ENCODE data around the gene SPRY4. TPM values are rescaled to one million over a fixed set of nuclear protein-coding genes. Genes with fewer than 3 reads are reported as not detected.
"Not testable (repeated sequence)": the region's sequence is repeated elsewhere in the genome, so short reads cannot be mapped to it uniquely, and the experiment has no call there.

The SPRY4 gene
- total RNA-seq, 1 donor from 2014 or later = 23.4 TPM

DNA sequence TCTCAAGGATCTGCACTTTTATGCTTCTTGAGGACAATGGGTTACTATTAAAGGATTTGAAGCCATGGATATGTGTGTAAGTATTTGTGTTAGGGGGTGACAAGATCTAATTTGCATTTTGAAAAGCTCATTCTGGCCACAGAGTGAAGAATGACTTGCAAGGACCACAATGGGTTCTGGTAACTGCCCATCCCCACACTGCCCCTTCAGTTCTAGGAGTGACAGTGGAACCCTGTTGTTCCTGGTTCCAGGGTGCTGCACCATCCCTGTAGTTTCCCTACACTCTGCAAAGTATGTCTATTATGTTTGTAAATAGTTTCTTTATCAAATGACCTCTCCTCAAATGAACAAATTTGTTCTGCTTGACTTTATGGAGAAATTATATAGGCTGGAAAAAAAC lies 9.7 kb upstream of the SPRY4 start:
- H3K9me3 ChIP-seq (ENCODE audit: insufficient read depth, low read depth, low read length) = no peaks in the 10 kb centered on the region
- Mint-ChIP-seq H3K9me3 (ENCODE audit: unreplicated experiment) (no peaks in the 10 kb centered on the region), H3K4me3 (ENCODE audit: unreplicated experiment) (no peak overlapping the region), H3K27me3 (ENCODE audit: low read depth, unreplicated experiment) (no peaks in the 10 kb centered on the region), H3K4me1 (ENCODE audit: low read depth, unreplicated experiment) (no peaks in the 10 kb centered on the region), H3K27ac (ENCODE audit: unreplicated experiment) (no peak overlapping the region), H3K36me3 (ENCODE audit: low read depth, unreplicated experiment) (no peaks in the 10 kb centered on the region)
- H3K36me3 ChIP-seq (ENCODE audit: insufficient read depth, low read length) = no peaks in the 10 kb centered on the region
- H2AFZ ChIP-seq (ENCODE audit: low read depth, low read length) = no peak overlapping the region
- H4K20me1 ChIP-seq (ENCODE audit: insufficient read depth, low read length) = no peaks in the 10 kb centered on the region
- no peak overlapping the region for H3K9ac ChIP-seq (ENCODE audit: low read length)
- H3K79me2 ChIP-seq (ENCODE audit: insufficient read depth, low read length) = peaks cover 4% of the 10 kb centered on the region
- TF ChIP-seq, protein P1, sequence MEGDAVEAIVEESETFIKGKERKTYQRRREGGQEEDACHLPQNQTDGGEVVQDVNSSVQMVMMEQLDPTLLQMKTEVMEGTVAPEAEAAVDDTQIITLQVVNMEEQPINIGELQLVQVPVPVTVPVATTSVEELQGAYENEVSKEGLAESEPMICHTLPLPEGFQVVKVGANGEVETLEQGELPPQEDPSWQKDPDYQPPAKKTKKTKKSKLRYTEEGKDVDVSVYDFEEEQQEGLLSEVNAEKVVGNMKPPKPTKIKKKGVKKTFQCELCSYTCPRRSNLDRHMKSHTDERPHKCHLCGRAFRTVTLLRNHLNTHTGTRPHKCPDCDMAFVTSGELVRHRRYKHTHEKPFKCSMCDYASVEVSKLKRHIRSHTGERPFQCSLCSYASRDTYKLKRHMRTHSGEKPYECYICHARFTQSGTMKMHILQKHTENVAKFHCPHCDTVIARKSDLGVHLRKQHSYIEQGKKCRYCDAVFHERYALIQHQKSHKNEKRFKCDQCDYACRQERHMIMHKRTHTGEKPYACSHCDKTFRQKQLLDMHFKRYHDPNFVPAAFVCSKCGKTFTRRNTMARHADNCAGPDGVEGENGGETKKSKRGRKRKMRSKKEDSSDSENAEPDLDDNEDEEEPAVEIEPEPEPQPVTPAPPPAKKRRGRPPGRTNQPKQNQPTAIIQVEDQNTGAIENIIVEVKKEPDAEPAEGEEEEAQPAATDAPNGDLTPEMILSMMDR (IDR thresholded peaks at IDR 0.05; ENCODE audit: insufficient read depth, low read depth, low read length) = no peak
- TF ChIP-seq EZH2 (IDR thresholded peaks at IDR 0.05; ENCODE audit: insufficient read depth, low read length) = no peak
- H3K4me3 ChIP-seq (ENCODE audit: insufficient read depth, low read depth, low read length) = no peak overlapping the region
- DNase-seq (ENCODE audit: low read depth) (no peak), FAIRE-seq (no peak)
- no peak overlapping the region for H3K4me2 ChIP-seq (ENCODE audit: low read length)
- no peaks in the 10 kb centered on the region for H3K27me3 ChIP-seq (ENCODE audit: insufficient read depth, low read length)
- H3K27ac ChIP-seq (ENCODE audit: low read depth, low read length) = no peak overlapping the region
- H3K4me1 ChIP-seq (ENCODE audit: insufficient read depth, low read length) = no peaks in the 10 kb centered on the region

DNA sequence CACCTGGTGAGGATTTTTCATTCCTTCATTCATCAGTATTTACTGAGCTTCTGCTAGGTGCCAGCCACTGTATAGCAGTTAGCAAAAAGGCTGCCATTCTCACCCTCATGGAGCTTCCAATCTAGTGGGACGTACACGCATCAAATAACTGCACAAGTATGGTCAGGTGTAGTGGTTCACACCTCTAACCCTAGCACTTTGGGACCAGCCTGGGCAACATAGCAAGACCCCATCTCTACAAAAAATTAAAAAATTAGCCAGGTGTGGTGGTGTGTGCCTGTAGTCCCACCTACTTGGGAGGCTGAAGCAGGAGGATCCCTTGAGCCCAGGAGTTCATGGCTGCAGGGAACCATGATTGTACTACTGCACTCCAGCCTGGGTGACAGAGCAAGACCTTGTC lies 8.9 kb upstream of the SPRY4 start:
- not testable (repeated sequence) for FAIRE-seq; H3K4me3 ChIP-seq (ENCODE audit: insufficient read depth, low read depth, low read length); H3K4me3 Mint-ChIP-seq (ENCODE audit: unreplicated experiment); H3K27me3 ChIP-seq (ENCODE audit: insufficient read depth, low read length); DNase-seq (ENCODE audit: low read depth); H2AFZ ChIP-seq (ENCODE audit: low read depth, low read length); H3K36me3 Mint-ChIP-seq (ENCODE audit: low read depth, unreplicated experiment); H3K9me3 ChIP-seq (ENCODE audit: insufficient read depth, low read depth, low read length); H3K9ac ChIP-seq (ENCODE audit: low read length); H3K36me3 ChIP-seq (ENCODE audit: insufficient read depth, low read length); H3K9me3 Mint-ChIP-seq (ENCODE audit: unreplicated experiment); H3K4me2 ChIP-seq (ENCODE audit: low read length); H3K4me1 ChIP-seq (ENCODE audit: insufficient read depth, low read length); H3K27me3 Mint-ChIP-seq (ENCODE audit: low read depth, unreplicated experiment); H3K4me1 Mint-ChIP-seq (ENCODE audit: low read depth, unreplicated experiment); H4K20me1 ChIP-seq (ENCODE audit: insufficient read depth, low read length); H3K27ac ChIP-seq (ENCODE audit: low read depth, low read length); H3K27ac Mint-ChIP-seq (ENCODE audit: unreplicated experiment)
- peaks cover 12% of the 10 kb centered on the region for H3K79me2 ChIP-seq (ENCODE audit: insufficient read depth, low read length)

DNA sequence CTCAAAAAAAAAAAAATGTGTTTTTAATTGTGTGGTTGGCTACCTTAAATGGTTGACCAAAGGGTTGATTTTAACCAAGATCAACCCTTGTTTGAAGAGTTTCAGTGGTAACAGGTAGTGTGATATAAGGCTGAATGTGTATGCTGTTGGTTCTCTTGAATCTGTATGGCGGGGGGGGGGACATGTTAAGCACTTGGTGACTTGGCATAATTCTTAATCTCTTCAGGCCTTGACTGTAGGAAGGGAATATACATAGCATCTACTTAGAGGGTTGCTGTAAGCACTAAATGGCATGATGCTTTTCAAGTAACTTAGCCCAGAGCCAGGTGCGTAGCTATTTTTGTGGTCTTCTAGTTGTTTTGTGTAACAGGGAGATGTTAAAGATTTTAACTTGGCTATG lies 5.6 kb upstream of the SPRY4 start:
- TF ChIP-seq EZH2 (IDR thresholded peaks at IDR 0.05; ENCODE audit: insufficient read depth, low read length) = no peak
- TF ChIP-seq, protein P1 (IDR thresholded peaks at IDR 0.05; ENCODE audit: insufficient read depth, low read depth, low read length) = no peak
- H3K27ac ChIP-seq (ENCODE audit: low read depth, low read length) = no peak overlapping the region
- FAIRE-seq = no peak

More for the DNA sequence above, 5.6 kb upstream of the SPRY4 start:
- Histone ChIP-seq H3K9me3 (ENCODE audit: insufficient read depth, low read depth, low read length) (no peaks in the 10 kb centered on the region), H2AFZ (ENCODE audit: low read depth, low read length) (no peak overlapping the region), H3K36me3 (ENCODE audit: insufficient read depth, low read length) (no peaks in the 10 kb centered on the region), H3K4me2 (ENCODE audit: low read length) (no peak overlapping the region), H4K20me1 (ENCODE audit: insufficient read depth, low read length) (no peaks in the 10 kb centered on the region), H3K9ac (ENCODE audit: low read length) (no peak overlapping the region), H3K79me2 (ENCODE audit: insufficient read depth, low read length) (peaks cover 26% of the 10 kb centered on the region), H3K27me3 (ENCODE audit: insufficient read depth, low read length) (no peaks in the 10 kb centered on the region), H3K4me1 (ENCODE audit: insufficient read depth, low read length) (peaks cover 25% of the 10 kb centered on the region), H3K4me3 (ENCODE audit: insufficient read depth, low read depth, low read length) (no peak overlapping the region)
- H3K4me3 Mint-ChIP-seq (ENCODE audit: unreplicated experiment) = no peak overlapping the region
- H3K36me3 Mint-ChIP-seq (ENCODE audit: low read depth, unreplicated experiment) = no peaks in the 10 kb centered on the region
- H3K9me3 Mint-ChIP-seq (ENCODE audit: unreplicated experiment) = no peaks in the 10 kb centered on the region
- H3K27ac Mint-ChIP-seq (ENCODE audit: unreplicated experiment) = no peak overlapping the region
- no peak for DNase-seq (ENCODE audit: low read depth)
- H3K4me1 Mint-ChIP-seq (ENCODE audit: low read depth, unreplicated experiment) = peaks cover 23% of the 10 kb centered on the region
- H3K27me3 Mint-ChIP-seq (ENCODE audit: low read depth, unreplicated experiment) = no peaks in the 10 kb centered on the region

Measured in astrocyte (in vitro differentiated cells and primary cell).